GM12892 (cell line): Measurements from ENCODE around the gene PLA2G2D.

ENCODE experiments used
- POLR2A ChIP-seq: IDR thresholded peaks from 2 replicates; pipeline ENCODE4 v1.6.1; 2011; ENCODE audit warnings: low read depth, low read length, control low read depth
- POLR2AphosphoS5 ChIP-seq: IDR thresholded peaks from 2 replicates; pipeline ENCODE4 v1.6.1; 2011; ENCODE audit warnings: low read depth, low read length, control low read depth
- TAF1 ChIP-seq: IDR thresholded peaks from 2 replicates; pipeline ENCODE4 v1.6.1; 2011; ENCODE audit warnings: low read depth, mild to moderate bottlenecking, control low read depth, low read length, borderline replicate concordance

DNA sequence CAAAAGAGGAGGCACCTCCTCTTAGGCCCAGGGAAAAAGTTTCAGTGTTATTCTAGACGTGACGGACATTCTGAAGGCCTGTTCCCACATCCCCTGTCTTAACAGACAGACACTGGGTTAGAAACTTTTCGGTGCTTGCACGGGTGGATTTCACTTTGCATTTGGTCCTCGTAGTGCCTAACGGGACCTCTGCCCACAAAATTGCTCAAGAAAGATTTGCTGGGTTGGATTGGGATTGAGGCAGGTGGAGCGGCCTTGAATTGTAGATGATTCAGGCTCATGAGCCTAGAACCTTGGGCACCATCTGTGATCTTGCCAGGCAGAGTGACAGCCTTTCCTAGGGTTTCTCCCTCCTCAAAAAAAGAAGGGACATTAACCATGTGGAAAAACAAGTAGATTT, 46.6 kb downstream of the PLA2G2D start:
- no peak for TF ChIP-seq POLR2A
- TF ChIP-seq POLR2AphosphoS5 = no peak
- no peak for TF ChIP-seq TAF1
